Measurements from ENCODE around the gene FBXW4. TPM values are rescaled to one million over a fixed set of nuclear protein-coding genes. Genes with fewer than 3 reads are reported as not detected.

FBXW4 gene
- total RNA-seq, 6 donors from 2014 or later = 75.2 to 223 (median 88.5) TPM

GRCh38 chr10:101625821-101626412 lies 69.1 kb downstream of the FBXW4 start:
- TF ChIP-seq POLR2AphosphoS5 (IDR thresholded peaks at IDR 0.05) = no peak
- TF ChIP-seq POLR2A (IDR thresholded peaks at IDR 0.05) = no peak
- TF ChIP-seq, protein P1, sequence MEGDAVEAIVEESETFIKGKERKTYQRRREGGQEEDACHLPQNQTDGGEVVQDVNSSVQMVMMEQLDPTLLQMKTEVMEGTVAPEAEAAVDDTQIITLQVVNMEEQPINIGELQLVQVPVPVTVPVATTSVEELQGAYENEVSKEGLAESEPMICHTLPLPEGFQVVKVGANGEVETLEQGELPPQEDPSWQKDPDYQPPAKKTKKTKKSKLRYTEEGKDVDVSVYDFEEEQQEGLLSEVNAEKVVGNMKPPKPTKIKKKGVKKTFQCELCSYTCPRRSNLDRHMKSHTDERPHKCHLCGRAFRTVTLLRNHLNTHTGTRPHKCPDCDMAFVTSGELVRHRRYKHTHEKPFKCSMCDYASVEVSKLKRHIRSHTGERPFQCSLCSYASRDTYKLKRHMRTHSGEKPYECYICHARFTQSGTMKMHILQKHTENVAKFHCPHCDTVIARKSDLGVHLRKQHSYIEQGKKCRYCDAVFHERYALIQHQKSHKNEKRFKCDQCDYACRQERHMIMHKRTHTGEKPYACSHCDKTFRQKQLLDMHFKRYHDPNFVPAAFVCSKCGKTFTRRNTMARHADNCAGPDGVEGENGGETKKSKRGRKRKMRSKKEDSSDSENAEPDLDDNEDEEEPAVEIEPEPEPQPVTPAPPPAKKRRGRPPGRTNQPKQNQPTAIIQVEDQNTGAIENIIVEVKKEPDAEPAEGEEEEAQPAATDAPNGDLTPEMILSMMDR (IDR thresholded peaks at IDR 0.05) = no peak
- Histone ChIP-seq H3K9me3 (no peaks in the 10 kb centered on the region), H3K36me3 (peaks cover 6 to 44% (median 20%) of the 10 kb centered on the region in 4 donors), H3K27ac (no peak overlapping the region), H3K4me1 (no peaks in the 10 kb centered on the region), H3K27me3 (no peaks in the 10 kb centered on the region), H3K4me3 (no peak overlapping the region)
- WGBS, 2 donors = 82% methylated on average over 1 of the region's 1 CpG; no CpG with 5 or more reads in 1 of the 2 donors
- no peak for DNase-seq
- no peak for ATAC-seq (ENCODE audit: low FRiP score in 2 of 2)

DNA sequence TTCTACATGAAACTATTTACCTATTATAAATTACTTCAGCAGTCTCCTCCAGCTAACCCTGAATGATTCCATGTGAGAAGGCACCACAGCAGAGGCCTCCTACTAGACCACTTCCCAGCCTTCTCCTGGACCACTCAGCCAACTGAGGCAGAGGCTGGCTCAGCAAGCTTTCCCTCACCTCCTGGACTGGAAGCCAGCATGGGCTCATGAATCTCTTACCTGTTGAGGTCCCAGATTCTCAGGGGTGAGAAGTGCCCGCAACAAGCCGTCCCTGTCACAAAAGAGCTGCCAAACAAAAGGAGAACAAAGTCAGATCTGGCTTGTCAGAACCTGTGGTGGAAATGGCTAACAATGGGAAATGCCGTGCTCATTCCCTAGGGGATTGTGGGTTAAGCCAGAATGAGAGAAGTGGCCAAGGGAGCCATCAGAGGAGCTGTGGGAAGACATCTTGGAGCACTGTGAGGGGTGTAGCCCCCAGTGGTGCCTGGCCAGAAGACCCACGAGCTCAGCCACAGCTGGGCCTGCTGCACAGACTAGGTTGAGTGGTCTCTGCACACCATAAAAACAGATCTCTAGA lies 70.4 kb downstream of the FBXW4 start:
- Histone ChIP-seq H3K27ac (no peak overlapping the region), H3K4me1 (no peaks in the 10 kb centered on the region), H3K4me3 (no peak overlapping the region), H3K9me3 (no peaks in the 10 kb centered on the region), H3K36me3 (peaks cover 7 to 54% (median 24%) of the 10 kb centered on the region in 4 donors), H3K27me3 (no peaks in the 10 kb centered on the region)
- no peak for DNase-seq
- TF ChIP-seq EP300 (IDR thresholded peaks at IDR 0.05) (no peak), POLR2AphosphoS5 (IDR thresholded peaks at IDR 0.05) (no peak), POLR2A (IDR thresholded peaks at IDR 0.05) (no peak)
- TF ChIP-seq, protein P1 (IDR thresholded peaks at IDR 0.05) = no peak
- 85 to 92% methylated on average over 4 of the region's 4 CpGs for WGBS, 2 donors
- no peak for ATAC-seq (ENCODE audit: low FRiP score in 2 of 2)

DNA sequence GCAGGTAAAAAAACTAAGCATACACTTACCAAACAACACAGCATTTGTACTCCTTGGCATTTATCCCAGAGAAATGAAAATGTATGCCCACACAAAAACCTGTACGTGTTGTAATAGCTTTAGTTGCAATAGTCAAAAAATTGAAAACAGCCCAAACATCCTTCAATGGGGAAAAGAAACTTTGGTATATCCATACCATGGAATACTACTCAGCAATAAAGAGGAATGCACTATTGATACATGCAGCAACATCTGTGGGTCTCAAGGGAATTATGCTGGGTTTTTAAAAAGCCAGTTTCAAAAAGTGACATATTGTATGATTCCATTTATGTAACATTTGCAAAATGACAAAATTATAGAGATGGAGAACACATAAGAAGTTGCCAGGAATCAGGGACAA lies 71.4 kb downstream of the FBXW4 start:
- no peaks in the 10 kb centered on the region for H3K9me3 ChIP-seq
- TF ChIP-seq, protein P1 (IDR thresholded peaks at IDR 0.05) = no peak
- TF ChIP-seq POLR2A (IDR thresholded peaks at IDR 0.05) (no peak), EP300 (IDR thresholded peaks at IDR 0.05) (no peak), POLR2AphosphoS5 (IDR thresholded peaks at IDR 0.05) (no peak)
- no peaks in the 10 kb centered on the region for H3K27me3 ChIP-seq
- peaks cover 7 to 56% (median 25%) of the 10 kb centered on the region in 4 donors for H3K36me3 ChIP-seq
- DNase-seq (no peak), ATAC-seq (ENCODE audit: low FRiP score in 2 of 2) (no peak)
- H3K4me3 ChIP-seq = no peak overlapping the region
- no peaks in the 10 kb centered on the region for H3K4me1 ChIP-seq
- no peak overlapping the region for H3K27ac ChIP-seq
- 77 to 100% methylated on average over 1 of the region's 1 CpG for WGBS, 2 donors

- no peak for ATAC-seq (ENCODE audit: low FRiP score in 2 of 2)
- Histone ChIP-seq H3K4me3 (no peak overlapping the region), H3K9me3 (no peaks in the 10 kb centered on the region), H3K36me3 (peaks cover 7 to 67% (median 32%) of the 10 kb centered on the region in 4 donors), H3K27ac (no peak overlapping the region), H3K4me1 (no peaks in the 10 kb centered on the region), H3K27me3 (no peaks in the 10 kb centered on the region)
- no peak for TF ChIP-seq POLR2A (IDR thresholded peaks at IDR 0.05)
- TF ChIP-seq POLR2AphosphoS5 (IDR thresholded peaks at IDR 0.05) = no peak
- no peak for TF ChIP-seq EP300 (IDR thresholded peaks at IDR 0.05)
- TF ChIP-seq, protein P1 (IDR thresholded peaks at IDR 0.05) = no peak
- 95 to 100% methylated on average over 5 to 6 of the region's 6 CpGs for WGBS, 2 donors
- DNase-seq = no peak
Observed at GRCh38 chr10:101619983-101620382, 75.0 kb downstream of the FBXW4 start.

DNA sequence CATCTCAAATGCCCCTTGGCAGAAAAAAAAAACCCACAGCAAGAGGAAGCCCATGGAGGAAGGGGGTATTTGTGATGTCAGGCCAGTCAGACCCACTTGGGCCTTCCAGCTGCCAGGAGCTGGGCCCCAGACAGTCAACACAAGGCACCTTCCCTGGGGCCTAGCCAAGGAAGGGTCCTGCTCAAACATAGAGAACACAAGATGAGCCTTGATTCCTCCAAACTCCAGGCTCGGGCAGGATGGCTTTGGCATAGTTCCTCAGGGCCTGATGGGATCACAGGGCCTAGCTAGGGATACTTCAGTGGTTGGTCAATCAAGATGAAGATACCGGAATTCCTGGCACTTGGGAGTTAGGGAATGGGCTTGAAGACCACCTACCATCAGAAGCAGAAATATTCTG lies 76.1 kb downstream of the FBXW4 start:
- ATAC-seq (ENCODE audit: low FRiP score in 2 of 2) = no peak
- TF ChIP-seq, protein P1 (IDR thresholded peaks at IDR 0.05) = no peak
- no peak for TF ChIP-seq POLR2A (IDR thresholded peaks at IDR 0.05)
- no peak for TF ChIP-seq EP300 (IDR thresholded peaks at IDR 0.05)
- TF ChIP-seq POLR2AphosphoS5 (IDR thresholded peaks at IDR 0.05) = no peak
- Histone ChIP-seq H3K4me1 (no peaks in the 10 kb centered on the region), H3K4me3 (no peak overlapping the region), H3K27me3 (no peaks in the 10 kb centered on the region), H3K36me3 (peaks cover 7 to 60% (median 28%) of the 10 kb centered on the region in 4 donors), H3K9me3 (no peaks in the 10 kb centered on the region), H3K27ac (no peak overlapping the region)
- WGBS, 2 donors = 92 to 100% methylated on average over 2 of the region's 2 CpGs
- no peak for DNase-seq

Measured in upper lobe of left lung (tissue), 6 donors.